Epithelial cell of proximal tubule (primary cell): ENCODE results near the gene H2AZ2. TPM values are rescaled to one million over a fixed set of nuclear protein-coding genes. Genes with fewer than 3 reads are reported as not detected.
A peak's percentile ranks its signal among the peaks of the same experiment; 100 is the strongest.
"Not testable (repeated sequence)": the region's sequence is repeated elsewhere in the genome, so short reads cannot be mapped to it uniquely, and the experiment has no call there.

Source experiments
- DNase-seq: peaks from one replicate; pipeline ENCODE4 v3.0.0-alpha.2; 2011; ENCODE audit warnings: low read depth
- H3K4me3 ChIP-seq: 2 replicates; pipeline ENCODE4 v1.5.1; 2011; ENCODE audit warnings: low read depth, mild to moderate bottlenecking, low read length
- total RNA-seq: library from RNA; depleted of rRNA; stranded (reverse); fragments of >200 nt; gene quantifications from 2 replicates; pipeline ENCODE4 v1.2.3, GENCODE V29; 2015
- TF ChIP-seq, protein P1 (sequence below): conservative IDR thresholded peaks from 2 replicates; pipeline ENCODE4 v1.5.1; 2012; ENCODE audit warnings: low read depth, mild to moderate bottlenecking, low read length

Gene H2AZ2
- total RNA-seq, 1 donor from 2014 or later, result 208 TPM

DNA sequence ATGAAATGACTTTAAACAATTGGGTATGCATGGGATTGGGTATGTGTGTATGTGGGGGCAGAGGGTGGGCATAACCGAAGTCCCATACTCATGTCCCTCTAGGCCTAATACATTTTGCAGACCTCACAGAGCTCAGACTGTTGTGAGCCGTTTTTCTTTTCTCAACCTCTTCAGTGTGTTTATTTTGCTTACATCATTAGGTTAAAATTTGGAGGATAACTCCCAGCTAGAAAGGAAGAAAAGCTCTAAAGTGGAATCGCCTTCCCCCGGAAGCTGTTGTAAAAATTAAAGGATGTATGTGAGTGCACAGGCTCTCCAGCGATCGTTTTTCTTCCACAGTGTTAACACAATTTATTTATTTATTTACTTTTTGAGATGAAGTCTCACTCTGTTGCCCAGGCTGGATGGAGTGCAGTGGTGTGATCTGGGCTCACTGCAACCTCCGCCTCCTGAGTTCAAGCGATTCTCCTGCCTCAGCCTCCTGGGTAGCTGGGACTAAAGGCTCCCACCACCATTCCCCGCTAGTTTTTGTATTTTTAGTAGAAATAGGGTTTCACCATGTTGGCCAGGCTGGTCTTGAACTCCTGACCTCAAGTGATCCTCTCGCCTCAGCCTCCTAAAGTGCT is 1.5 kb upstream of the H2AZ2 start:
- TF ChIP-seq, protein P1, sequence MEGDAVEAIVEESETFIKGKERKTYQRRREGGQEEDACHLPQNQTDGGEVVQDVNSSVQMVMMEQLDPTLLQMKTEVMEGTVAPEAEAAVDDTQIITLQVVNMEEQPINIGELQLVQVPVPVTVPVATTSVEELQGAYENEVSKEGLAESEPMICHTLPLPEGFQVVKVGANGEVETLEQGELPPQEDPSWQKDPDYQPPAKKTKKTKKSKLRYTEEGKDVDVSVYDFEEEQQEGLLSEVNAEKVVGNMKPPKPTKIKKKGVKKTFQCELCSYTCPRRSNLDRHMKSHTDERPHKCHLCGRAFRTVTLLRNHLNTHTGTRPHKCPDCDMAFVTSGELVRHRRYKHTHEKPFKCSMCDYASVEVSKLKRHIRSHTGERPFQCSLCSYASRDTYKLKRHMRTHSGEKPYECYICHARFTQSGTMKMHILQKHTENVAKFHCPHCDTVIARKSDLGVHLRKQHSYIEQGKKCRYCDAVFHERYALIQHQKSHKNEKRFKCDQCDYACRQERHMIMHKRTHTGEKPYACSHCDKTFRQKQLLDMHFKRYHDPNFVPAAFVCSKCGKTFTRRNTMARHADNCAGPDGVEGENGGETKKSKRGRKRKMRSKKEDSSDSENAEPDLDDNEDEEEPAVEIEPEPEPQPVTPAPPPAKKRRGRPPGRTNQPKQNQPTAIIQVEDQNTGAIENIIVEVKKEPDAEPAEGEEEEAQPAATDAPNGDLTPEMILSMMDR, result no peak
- DNase-seq, result no peak
- H3K4me3 ChIP-seq, result peak overlapping the region; percentile 60

DNA sequence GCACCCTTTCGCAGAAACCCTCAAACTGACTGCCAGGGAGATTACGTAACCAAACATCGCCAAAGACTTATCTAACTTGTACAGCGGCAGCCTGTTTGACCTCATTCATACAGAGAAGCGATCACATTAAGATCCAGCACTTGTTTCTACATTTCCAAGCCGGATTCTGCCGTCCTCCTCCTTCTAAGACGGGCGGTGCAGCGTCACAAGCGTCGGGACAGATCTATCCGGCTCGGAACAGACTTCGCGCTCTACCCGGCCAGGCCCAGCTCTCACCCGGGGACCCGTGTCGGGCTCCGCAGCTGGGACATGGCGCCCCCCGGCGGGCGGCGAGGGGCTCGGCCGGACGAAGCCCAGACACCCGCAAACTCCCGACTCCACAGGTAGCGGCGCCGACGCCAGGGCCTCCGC is 373 bp downstream of the H2AZ2 start:
- peak overlapping the region; percentile 81 for H3K4me3 ChIP-seq
- TF ChIP-seq, protein P1, result peak; percentile 81
- DNase-seq, result no peak

DNA sequence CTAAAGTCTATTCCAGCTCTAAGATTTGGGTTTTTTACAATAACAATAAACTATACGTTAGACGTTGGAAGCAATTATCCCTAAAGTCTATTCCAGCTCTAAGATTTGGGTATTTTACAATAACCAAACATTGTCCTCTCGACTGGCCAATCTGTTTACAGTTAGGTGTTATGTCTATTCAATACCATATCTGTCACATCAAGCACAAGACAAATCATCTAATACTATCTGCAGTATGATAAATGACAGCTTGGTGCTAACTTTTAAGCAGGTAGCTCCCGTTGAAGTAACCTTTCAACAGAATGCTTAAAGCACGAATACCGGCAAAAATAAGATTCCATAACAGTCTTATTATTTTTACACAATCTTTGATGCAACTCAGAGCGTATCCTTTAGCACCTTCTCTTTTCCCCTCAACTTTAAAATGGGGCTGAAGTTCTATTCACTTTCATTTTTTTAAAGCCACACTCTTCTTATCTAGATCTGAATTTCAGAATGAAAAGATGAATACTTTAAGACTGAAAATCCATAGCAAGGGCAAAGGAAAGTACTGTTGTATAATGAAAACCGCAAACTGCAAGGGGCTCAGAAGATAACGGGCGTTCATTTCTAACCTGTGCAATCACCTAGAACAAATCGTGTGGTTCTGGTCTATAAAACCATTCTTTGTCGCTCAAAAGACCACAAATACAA is 925 bp downstream of the H2AZ2 start:
- TF ChIP-seq, protein P1, result no peak
- H3K4me3 ChIP-seq, result peak overlapping the region; percentile 81
- no peak for DNase-seq

DNA sequence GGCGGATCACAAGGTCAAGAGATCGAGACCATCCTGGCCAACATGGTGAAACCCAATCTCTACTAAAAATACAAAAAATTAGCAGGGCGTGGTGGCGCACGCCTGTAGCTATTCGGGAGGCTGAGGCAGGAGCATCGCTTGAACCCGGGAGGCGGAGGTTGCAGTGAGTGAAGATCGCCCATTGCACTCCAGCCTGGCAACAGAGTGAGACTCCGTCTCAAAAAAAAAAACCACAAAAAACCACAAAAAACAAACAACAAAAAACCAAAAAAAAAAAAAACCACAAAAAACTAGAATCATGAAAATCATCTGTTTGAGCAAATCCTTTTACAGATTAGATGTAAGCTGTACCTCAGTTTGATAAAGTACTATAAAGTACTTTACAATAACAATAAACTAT is 1.5 kb downstream of the H2AZ2 start:
- DNase-seq, result not testable (repeated sequence)
- peak overlapping the region; percentile 81 for H3K4me3 ChIP-seq

DNA sequence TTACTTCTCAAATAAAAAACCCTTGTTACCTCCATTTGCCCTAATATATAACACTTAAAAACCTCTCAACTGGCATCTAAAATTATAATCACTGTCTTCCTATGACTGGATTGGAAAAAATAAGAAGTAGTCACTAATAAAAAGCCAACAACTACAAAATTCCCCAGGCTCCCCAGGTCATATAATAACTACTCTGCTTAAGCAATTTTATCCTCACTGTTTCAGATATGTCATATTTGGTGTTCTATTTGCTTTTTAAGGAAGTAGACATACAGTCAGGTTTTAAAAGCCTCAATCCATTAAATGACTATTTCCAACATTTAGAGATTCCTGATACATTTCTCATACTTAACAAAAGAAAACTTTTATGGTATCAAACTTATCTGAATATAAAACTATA is 2.4 kb downstream of the H2AZ2 start:
- TF ChIP-seq, protein P1, result no peak
- DNase-seq, result no peak
- no peak overlapping the region for H3K4me3 ChIP-seq

DNA sequence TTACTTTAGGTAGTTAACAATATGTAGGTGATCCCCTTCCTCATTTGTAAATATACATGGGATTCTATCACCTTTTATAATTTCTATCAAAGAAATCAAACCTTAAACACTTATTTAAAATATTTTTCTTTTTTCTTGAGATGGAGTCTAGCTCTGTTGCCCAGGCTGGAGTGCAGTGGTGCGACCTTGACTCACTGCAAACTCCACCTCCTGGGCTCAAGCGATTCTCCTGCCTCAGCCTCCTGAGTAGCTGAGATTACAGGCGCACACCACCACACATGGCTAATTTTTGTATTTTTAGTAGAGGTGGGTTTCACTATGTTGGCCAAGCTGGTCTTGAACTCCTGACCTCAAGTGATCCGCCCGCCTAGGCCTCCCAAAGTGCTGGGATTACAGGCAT is 4.4 kb downstream of the H2AZ2 start:
- DNase-seq, H3K4me3 ChIP-seq: not testable (repeated sequence)

DNA sequence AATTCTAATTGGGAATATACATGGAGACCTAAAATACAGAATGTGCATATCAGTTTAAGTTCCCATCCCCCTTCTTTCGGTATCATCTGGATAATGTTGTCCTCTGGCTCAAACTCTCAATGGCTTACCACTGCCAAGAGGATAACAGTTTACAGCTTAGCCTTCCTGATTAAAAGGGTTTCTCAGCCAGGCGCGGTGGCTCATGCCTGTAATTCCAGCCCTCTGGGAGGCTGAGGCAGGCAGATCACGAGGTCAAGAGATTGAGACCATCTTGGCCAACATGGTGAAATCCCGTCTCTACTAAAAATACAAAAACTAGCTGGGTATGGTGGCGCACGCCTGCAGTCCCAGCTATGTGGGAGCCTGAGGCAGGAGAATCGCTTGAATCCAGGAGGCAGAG is 5.2 kb downstream of the H2AZ2 start:
- H3K4me3 ChIP-seq, DNase-seq: not testable (repeated sequence)

DNA sequence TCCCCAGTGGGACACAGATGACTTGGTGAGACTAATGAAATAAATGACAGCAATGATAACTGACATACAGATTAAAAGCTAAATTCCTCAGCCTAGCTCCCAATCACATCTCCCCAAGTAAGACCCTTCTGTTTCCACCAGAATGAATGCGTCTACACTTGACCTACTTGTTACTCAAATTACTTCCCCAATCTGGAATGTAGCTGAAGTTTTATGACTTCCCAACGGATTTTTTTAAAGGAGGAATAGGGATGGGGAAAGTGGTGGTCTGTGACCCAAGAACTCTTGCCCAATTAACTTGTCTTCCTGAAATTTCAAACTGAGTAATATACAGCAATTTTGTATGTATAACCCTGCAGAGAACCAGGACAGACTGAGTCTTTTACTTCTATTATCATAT is 9.1 kb downstream of the H2AZ2 start:
- TF ChIP-seq, protein P1, result no peak
- no peak overlapping the region for H3K4me3 ChIP-seq

More for the DNA sequence above, 9.1 kb downstream of the H2AZ2 start:
- DNase-seq, result no peak
